AG09319 (cell line): ENCODE data around the gene CA5A.

Experiments
- DNase-seq: peaks from one replicate; pipeline ENCODE4 v3.0.0-alpha.2; 2010; ENCODE audit warnings: low read depth; ENCODE audit errors: extremely low read depth
- CTCF ChIP-seq: IDR thresholded peaks from 2 replicates; pipeline ENCODE4 v1.5.1; 2011; ENCODE audit warnings: low read depth, mild to moderate bottlenecking, inconsistent platforms, low read length, moderate library complexity

CA5A gene

GRCh38 chr16:87841340-87842208 is 94.8 kb downstream of the CA5A start:
- DNase-seq = no peak
- TF ChIP-seq CTCF = no peak

DNA sequence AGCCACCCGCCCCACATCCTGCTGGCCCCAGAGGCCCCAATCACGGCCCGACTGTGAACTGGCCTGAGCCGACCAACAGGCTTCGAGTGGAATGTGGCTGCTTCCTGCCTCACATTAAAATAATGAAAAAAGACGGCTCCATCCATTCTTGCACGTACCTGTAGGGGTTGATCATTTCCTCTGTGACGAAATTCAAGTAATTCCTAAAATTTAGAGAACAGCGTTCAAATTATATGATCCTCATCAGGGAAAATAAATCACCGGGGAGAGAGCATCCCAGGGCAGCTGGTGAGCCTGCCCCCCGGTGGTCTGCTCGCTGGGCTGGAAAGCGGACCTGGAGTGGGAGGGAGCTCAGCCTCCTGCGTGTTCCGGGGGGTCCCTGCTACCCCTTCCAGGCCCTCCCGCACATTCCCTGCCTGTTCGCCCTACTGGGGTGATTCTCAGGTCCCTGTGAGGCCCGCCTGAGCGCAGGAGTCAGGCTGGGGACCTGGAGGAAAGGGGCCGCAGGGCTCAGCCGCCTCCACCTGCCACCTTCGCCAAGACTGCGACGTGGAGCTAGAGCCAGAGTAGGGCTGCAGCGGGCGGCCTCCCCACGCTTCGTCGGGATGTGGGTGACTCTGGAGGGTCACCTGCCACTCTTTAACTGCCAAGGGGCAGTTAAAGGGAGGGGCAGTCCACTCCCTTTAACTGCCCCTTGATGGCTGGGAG is 95.9 kb downstream of the CA5A start:
- no peak for TF ChIP-seq CTCF
- DNase-seq = no peak

DNA sequence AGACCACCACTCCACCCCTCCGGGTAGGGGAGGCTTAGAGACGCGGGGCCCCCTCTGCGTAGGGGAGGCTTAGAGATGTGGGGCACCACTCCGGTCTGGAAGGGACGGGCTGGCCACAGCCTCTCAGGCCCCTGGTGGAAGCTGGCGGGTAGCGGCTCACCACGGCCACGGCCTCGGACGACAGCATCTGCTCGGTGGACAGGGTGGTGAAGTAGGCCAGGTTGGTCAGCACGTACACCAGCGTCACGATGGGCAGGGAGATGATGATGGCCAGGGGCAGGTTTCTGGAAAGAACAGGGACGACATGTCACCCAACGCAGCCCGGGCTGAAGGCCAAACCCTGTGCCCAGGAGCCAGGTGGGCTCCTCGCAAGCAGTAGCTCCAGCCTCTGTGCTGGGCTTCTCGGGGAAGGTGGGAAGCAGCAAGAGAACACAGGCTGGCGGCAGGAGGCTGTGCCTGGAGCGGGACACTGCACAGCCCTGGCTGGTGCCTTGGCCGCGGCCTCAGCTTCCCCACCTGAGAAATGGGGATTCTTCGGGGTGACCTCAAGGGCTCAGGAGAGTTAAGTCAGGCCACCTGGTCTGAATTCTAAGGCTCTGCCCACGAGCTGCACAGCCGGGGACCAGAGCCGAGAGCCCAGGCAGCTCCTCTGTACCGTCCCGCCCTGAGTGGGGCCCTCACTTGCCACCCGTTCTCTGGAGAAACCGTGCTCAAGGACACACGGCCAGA is 96.6 kb downstream of the CA5A start:
- no peak for TF ChIP-seq CTCF
- DNase-seq = no peak

GRCh38 chr16:87838643-87839541 is 97.4 kb downstream of the CA5A start:
- no peak for TF ChIP-seq CTCF
- DNase-seq = no peak
